ENCODE results near the gene TMEM161B. TPM values are rescaled to one million over a fixed set of nuclear protein-coding genes. Genes with fewer than 3 reads are reported as not detected.
"Not testable (repeated sequence)": the region's sequence is repeated elsewhere in the genome, so short reads cannot be mapped to it uniquely, and the experiment has no call there.

TMEM161B gene
- total and polyA plus RNA-seq, 2 donors from 2014 or later, result 8.9 to 21.1 TPM

DNA sequence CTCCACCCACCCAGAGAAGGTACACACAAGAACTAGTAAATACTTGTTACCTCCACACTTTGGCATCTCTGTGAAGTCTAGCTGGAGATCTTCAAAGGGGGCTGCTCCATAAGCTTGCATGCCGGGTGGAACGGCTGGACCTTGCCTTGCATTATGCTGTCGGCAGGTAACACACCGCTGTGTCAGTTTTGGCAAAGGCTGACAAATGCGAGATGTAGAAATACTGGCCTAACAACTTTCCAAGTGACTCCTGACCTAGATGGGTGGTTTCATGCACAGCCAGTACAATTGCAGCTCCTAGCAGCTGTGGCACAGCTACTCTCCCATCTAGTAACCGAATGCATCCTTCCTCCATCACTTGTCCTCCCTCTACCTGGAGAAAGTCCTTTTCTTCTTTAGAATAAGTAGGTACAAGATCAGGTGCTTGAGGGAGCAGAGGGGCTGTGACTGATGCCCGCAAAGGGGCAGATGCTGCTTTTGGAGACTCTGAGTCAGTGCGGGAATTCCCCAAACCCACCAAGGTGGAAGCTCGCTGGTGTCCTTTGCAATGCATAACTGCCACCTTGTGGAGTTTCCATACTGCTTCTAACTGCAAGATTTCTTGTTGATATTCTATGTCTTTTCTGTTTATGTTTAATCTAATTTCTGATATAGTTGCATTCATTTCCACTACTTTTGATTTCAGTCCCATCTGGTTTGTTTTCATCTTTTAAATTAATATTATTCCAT, 78.4 kb downstream of the TMEM161B start:
- DNase-seq, result no peak
- intact Hi-C loops (cut with DNase I), result no loop called here
- H3K27me3 ChIP-seq (ENCODE audit: control insufficient read depth, insufficient read depth, low read length), result no peaks in the 10 kb centered on the region
- no peak overlapping the region for H3K4me3 ChIP-seq (ENCODE audit: low read length in 3 of 3)
- no peak for FAIRE-seq
- TF ChIP-seq CTCF (IDR thresholded peaks at IDR 0.05; ENCODE audit: borderline replicate concordance, extremely low read depth, insufficient read depth), result no peak
- H3K4me1 ChIP-seq (ENCODE audit: control insufficient read depth in 2 of 3, insufficient read depth in 2 of 3, low read depth in 1 of 3, low read length in 3 of 3), result no peaks in the 10 kb centered on the region
- H3K9ac ChIP-seq (ENCODE audit: low read length in 3 of 3), result no peak overlapping the region
- peaks cover 0 to 25% (median 6%) of the 10 kb centered on the region in 3 donors for H3K9me3 ChIP-seq (ENCODE audit: control insufficient read depth in 2 of 3, insufficient read depth in 1 of 3, low read length in 3 of 3)
- no peak overlapping the region for H3K27ac ChIP-seq (ENCODE audit: low read depth in 2 of 2, low read length in 2 of 2)
- H3K36me3 ChIP-seq (ENCODE audit: control insufficient read depth in 2 of 3, insufficient read depth in 3 of 3, low read length in 3 of 3), result peaks cover 0 to 4% (median 3%) of the 10 kb centered on the region in 3 donors

DNA sequence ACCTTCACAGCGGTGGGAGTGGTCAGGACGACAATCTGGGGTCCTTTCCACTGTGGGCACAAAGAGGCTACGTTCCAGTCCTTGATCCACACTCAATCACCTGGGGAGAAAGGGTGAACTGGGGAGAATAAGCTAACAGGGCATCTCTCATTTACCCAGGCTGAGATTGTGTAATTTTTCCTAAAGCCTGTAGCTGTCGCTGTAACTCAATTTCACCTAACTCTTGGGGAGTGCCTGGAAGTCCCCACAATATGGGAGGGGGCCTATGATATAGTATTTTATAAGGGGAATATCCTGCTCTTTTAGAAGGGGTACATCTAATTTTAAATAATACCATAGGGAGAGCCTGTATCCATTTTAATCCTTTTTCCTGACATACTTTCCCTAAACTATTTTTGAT, 79.2 kb downstream of the TMEM161B start:
- H3K4me1 ChIP-seq (ENCODE audit: control insufficient read depth in 2 of 3, insufficient read depth in 2 of 3, low read depth in 1 of 3, low read length in 3 of 3); H3K36me3 ChIP-seq (ENCODE audit: control insufficient read depth in 2 of 3, insufficient read depth in 3 of 3, low read length in 3 of 3); H3K9ac ChIP-seq (ENCODE audit: low read length in 3 of 3); intact Hi-C loops (cut with DNase I); H3K4me3 ChIP-seq (ENCODE audit: low read length in 3 of 3); DNase-seq; H3K27me3 ChIP-seq (ENCODE audit: control insufficient read depth, insufficient read depth, low read length); FAIRE-seq; H3K27ac ChIP-seq (ENCODE audit: low read depth in 2 of 2, low read length in 2 of 2): not testable (repeated sequence)
- peaks cover 0 to 25% (median 6%) of the 10 kb centered on the region in 3 donors for H3K9me3 ChIP-seq (ENCODE audit: control insufficient read depth in 2 of 3, insufficient read depth in 1 of 3, low read length in 3 of 3)

DNA sequence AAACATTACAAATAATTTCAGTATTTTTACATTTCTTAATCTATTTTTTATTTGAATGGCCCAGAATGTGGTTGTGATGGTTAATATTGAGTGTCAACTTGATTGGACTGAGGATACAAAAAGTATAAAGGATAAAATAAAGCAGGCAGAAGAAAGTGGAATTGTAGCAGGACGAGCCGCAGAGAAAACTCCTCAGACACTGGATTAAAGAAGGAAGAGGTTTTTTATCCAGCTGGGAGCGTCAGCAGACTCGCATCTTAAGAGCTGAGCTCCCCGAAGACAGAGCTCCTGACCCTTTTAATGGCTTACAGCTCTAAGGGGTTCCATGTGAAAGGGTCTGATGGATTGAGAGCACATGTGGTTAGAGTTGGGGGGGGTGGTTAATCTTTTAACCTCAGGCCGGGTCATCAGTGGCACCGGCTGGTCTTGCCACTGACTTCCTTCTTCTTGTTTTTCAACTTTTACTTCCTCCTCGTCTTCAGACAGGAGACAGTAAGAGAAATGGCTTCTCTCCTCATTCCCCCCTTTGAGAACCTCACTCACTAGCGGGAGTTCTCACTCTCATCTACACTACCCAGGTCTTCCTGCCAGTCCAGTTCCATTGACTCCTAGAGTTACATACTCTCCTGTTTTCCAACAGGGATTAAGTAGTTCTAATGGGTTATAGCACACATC, 80.0 kb downstream of the TMEM161B start:
- FAIRE-seq, result no peak

More for the DNA sequence above, 80.0 kb downstream of the TMEM161B start:
- no peak for DNase-seq
- Histone ChIP-seq H3K36me3 (ENCODE audit: control insufficient read depth in 2 of 3, insufficient read depth in 3 of 3, low read length in 3 of 3) (no peaks in the 10 kb centered on the region), H3K9me3 (ENCODE audit: control insufficient read depth in 2 of 3, insufficient read depth in 1 of 3, low read length in 3 of 3) (peaks cover 0 to 25% (median 6%) of the 10 kb centered on the region in 3 donors), H3K4me1 (ENCODE audit: control insufficient read depth in 2 of 3, insufficient read depth in 2 of 3, low read depth in 1 of 3, low read length in 3 of 3) (no peaks in the 10 kb centered on the region), H3K4me3 (ENCODE audit: low read length in 3 of 3) (no peak overlapping the region), H3K27ac (ENCODE audit: low read depth in 2 of 2, low read length in 2 of 2) (no peak overlapping the region), H3K9ac (ENCODE audit: low read length in 3 of 3) (no peak overlapping the region), H3K27me3 (ENCODE audit: control insufficient read depth, insufficient read depth, low read length) (no peaks in the 10 kb centered on the region)
- TF ChIP-seq CTCF (IDR thresholded peaks at IDR 0.05; ENCODE audit: borderline replicate concordance, extremely low read depth, insufficient read depth), result no peak
- intact Hi-C loops (cut with DNase I), result no loop called here
